ENCODE measurements around the gene FAM171A2.

DNA sequence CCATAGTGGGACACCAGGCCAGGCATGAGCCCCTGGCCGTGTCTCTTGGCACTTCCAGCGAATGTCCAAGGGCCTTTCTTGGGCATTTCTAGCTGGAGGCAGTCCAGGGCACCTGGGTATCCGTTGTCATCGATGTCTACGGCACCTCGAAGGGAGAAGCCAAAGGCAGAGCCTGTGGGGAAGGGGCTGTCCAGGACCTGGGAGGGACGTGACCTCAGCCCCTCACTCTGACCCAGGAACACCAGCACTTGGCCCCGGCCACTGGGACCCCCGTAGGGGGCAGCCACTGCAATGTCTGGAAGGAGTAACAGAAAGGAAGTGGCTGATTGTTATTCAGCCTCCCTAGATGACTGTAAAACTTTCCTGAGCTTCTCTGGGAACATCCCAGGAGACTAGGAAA lies 17.1 kb upstream of the FAM171A2 start:
- no peak for TF ChIP-seq CTCF (IDR thresholded peaks at IDR 0.05)
- no peak for TF ChIP-seq EP300 (IDR thresholded peaks at IDR 0.05)
- TF ChIP-seq POLR2A (IDR thresholded peaks at IDR 0.05) = no peak
